ENCODE results near the gene SERPINB2. TPM values are rescaled to one million over a fixed set of nuclear protein-coding genes. Genes with fewer than 3 reads are reported as not detected.

SERPINB2 gene
- total RNA-seq, 1 experiment from 2014 or later, result not detected

DNA sequence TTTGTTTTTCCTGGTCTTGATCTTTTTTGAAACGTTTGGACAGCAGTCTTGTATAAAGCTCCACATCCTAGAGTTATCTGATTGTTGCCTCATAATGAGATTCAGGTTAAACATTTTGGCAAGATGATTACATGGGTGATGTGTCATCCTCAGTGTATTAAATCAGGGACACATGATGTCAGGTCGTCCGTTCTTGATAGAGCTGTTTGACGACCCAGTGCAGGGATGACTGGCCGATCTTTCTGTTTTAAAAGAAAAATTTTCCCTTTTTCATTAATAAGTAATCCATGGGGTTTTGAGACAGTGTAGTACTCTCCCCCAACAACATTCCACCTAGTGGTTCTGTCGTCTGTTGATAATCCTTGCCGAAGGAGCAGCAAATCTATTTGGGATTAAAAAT lies 44.5 kb upstream of the SERPINB2 start:
- Histone ChIP-seq H2AFZ (ENCODE audit: low read depth, low read length, poor library complexity, severe bottlenecking) (no peak overlapping the region), H3K9me2 (ENCODE audit: insufficient read depth) (no peaks in the 10 kb centered on the region), H3K27me3 (ENCODE audit: insufficient read depth, low read length) (no peaks in the 10 kb centered on the region), H3K4me3 (replicated peaks in 1 of 2; ENCODE audit: low read depth in 1 of 2, low read length in 2 of 2) (no peak overlapping the region), H3K27ac (ENCODE audit: low read depth, low read length) (no peak overlapping the region), H3K4me1 (ENCODE audit: control insufficient read depth in 1 of 2, insufficient read depth in 2 of 2, low read length in 2 of 2) (no peaks in the 10 kb centered on the region), H3K9ac (ENCODE audit: low read length) (no peak overlapping the region), H4K20me1 (ENCODE audit: insufficient read depth) (no peaks in the 10 kb centered on the region; the same call in 1 of the 2 replicates), H3K36me3 (ENCODE audit: control insufficient read depth in 1 of 2, insufficient read depth in 2 of 2, low read length in 2 of 2) (no peaks in the 10 kb centered on the region), H3K79me2 (ENCODE audit: insufficient read depth, low read length) (no peaks in the 10 kb centered on the region), H3K9me3 (ENCODE audit: control insufficient read depth in 1 of 2, insufficient read depth in 1 of 2, low read depth in 1 of 2, low read length in 2 of 2) (no peaks in the 10 kb centered on the region), H3K4me2 (ENCODE audit: low read length) (no peak overlapping the region)
- TF ChIP-seq EZH2 (IDR thresholded peaks at IDR 0.05), result no peak
- no peak for TF ChIP-seq POLR2AphosphoS5 (IDR thresholded peaks at IDR 0.05; ENCODE audit: low read depth, low read length)
- TF ChIP-seq, protein P1, sequence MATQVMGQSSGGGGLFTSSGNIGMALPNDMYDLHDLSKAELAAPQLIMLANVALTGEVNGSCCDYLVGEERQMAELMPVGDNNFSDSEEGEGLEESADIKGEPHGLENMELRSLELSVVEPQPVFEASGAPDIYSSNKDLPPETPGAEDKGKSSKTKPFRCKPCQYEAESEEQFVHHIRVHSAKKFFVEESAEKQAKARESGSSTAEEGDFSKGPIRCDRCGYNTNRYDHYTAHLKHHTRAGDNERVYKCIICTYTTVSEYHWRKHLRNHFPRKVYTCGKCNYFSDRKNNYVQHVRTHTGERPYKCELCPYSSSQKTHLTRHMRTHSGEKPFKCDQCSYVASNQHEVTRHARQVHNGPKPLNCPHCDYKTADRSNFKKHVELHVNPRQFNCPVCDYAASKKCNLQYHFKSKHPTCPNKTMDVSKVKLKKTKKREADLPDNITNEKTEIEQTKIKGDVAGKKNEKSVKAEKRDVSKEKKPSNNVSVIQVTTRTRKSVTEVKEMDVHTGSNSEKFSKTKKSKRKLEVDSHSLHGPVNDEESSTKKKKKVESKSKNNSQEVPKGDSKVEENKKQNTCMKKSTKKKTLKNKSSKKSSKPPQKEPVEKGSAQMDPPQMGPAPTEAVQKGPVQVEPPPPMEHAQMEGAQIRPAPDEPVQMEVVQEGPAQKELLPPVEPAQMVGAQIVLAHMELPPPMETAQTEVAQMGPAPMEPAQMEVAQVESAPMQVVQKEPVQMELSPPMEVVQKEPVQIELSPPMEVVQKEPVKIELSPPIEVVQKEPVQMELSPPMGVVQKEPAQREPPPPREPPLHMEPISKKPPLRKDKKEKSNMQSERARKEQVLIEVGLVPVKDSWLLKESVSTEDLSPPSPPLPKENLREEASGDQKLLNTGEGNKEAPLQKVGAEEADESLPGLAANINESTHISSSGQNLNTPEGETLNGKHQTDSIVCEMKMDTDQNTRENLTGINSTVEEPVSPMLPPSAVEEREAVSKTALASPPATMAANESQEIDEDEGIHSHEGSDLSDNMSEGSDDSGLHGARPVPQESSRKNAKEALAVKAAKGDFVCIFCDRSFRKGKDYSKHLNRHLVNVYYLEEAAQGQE (IDR thresholded peaks at IDR 0.05; ENCODE audit: low read depth), result no peak
- TF ChIP-seq, protein P2, sequence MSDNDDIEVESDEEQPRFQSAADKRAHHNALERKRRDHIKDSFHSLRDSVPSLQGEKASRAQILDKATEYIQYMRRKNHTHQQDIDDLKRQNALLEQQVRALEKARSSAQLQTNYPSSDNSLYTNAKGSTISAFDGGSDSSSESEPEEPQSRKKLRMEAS (IDR thresholded peaks at IDR 0.05), result no peak
- no peak for TF ChIP-seq ELF1 (IDR thresholded peaks at IDR 0.05; ENCODE audit: borderline replicate concordance, low read depth)
- no peak for TF ChIP-seq TCF7L2 (IDR thresholded peaks at IDR 0.05; ENCODE audit: borderline replicate concordance, extremely low read depth, insufficient read depth, insufficient read length)
- TF ChIP-seq ZNF274 (IDR thresholded peaks at IDR 0.05; ENCODE audit: low read depth, low read length), result no peak
- TF ChIP-seq, protein P3, sequence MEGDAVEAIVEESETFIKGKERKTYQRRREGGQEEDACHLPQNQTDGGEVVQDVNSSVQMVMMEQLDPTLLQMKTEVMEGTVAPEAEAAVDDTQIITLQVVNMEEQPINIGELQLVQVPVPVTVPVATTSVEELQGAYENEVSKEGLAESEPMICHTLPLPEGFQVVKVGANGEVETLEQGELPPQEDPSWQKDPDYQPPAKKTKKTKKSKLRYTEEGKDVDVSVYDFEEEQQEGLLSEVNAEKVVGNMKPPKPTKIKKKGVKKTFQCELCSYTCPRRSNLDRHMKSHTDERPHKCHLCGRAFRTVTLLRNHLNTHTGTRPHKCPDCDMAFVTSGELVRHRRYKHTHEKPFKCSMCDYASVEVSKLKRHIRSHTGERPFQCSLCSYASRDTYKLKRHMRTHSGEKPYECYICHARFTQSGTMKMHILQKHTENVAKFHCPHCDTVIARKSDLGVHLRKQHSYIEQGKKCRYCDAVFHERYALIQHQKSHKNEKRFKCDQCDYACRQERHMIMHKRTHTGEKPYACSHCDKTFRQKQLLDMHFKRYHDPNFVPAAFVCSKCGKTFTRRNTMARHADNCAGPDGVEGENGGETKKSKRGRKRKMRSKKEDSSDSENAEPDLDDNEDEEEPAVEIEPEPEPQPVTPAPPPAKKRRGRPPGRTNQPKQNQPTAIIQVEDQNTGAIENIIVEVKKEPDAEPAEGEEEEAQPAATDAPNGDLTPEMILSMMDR (IDR thresholded peaks at IDR 0.05 in 2 of 3, conservative IDR thresholded peaks at IDR 0.05 in 1 of 3; ENCODE audit: borderline replicate concordance in 1 of 3, insufficient read depth in 1 of 3, low read depth in 2 of 3, low read length in 2 of 3), result no peak
- no peak for TF ChIP-seq POLR2A (IDR thresholded peaks at IDR 0.05; ENCODE audit: borderline replicate concordance, extremely low read depth, insufficient read depth, insufficient read length)
- no peak for TF ChIP-seq FOSL1 (IDR thresholded peaks at IDR 0.05; ENCODE audit: low read depth)
- TF ChIP-seq EZH2phosphoT487 (IDR thresholded peaks at IDR 0.05; ENCODE audit: borderline replicate concordance), result no peak
- TF ChIP-seq CBX3 (IDR thresholded peaks at IDR 0.05; ENCODE audit: low read depth), result no peak
- TF ChIP-seq YY1 (IDR thresholded peaks at IDR 0.05; ENCODE audit: extremely low read depth, insufficient replicate concordance, low read depth, low read length), result no peak
- no peak for TF ChIP-seq EGR1 (IDR thresholded peaks at IDR 0.05; ENCODE audit: low read depth)
- TF ChIP-seq JUND (IDR thresholded peaks at IDR 0.05), result no peak
- TF ChIP-seq RAD21 (IDR thresholded peaks at IDR 0.05; ENCODE audit: low read depth), result no peak
- no peak for TF ChIP-seq SIN3A (IDR thresholded peaks at IDR 0.05; ENCODE audit: low read depth)
- TF ChIP-seq SRF (IDR thresholded peaks at IDR 0.05; ENCODE audit: low read depth), result no peak
- no peak for TF ChIP-seq SP1 (IDR thresholded peaks at IDR 0.05; ENCODE audit: low read depth)
- ChIA-PET CTCF (interaction anchor here (0.7 to 2.5 kb wide), 8 partner anchors 19 to 827 kb away, joined by 3 to 32 read pairs (median 4); no protein-coding TSS in a partner anchor), RAD21 (ENCODE audit: low non-redundant PET in 1 of 2, low total read pairs in 2 of 2, uncharacterized antibody in 2 of 2, unreplicated experiment in 2 of 2) (interaction anchor here (0.7 kb wide), 2 partner anchors 325 kb away, joined by 3 read pairs; no protein-coding TSS in a partner anchor), POLR2A (no interaction called here)
- DNase-seq (ENCODE audit: low read depth, low spot score) (no peak), ATAC-seq (no peak)
- no TSS peak for BruUV-seq (replicated peaks)
- intact Hi-C loops (cut with micrococcal nuclease), result loop anchor here (10.0 kb wide), 1 partner anchor 498 kb away; no protein-coding TSS in a partner anchor
